GM10248 (cell line): Measurements from ENCODE around the gene BPIFB1.

ENCODE experiments used
- CTCF ChIA-PET: fragments of 300-600 bp; sonication (Branson Sonifier 250); formaldehyde crosslinking; extraction: SDS; loops from one replicate; lab custom pipeline; 2021; ENCODE audit warnings: antibody characterized with exemption; lab: Yijun Ruan, JAX
- POLR2A ChIA-PET: fragments of 350-650 bp; sonication (Branson Sonifier 250); formaldehyde crosslinking; extraction: SDS; loops from one replicate; lab custom pipeline; 2020; ENCODE audit warnings: antibody characterized with exemption; lab: Yijun Ruan, JAX
- DNase-seq: peaks from one replicate; pipeline ENCODE4 v3.0.0; 2012; ENCODE audit errors: extremely low spot score
- TF ChIP-seq, protein P1 (sequence below): IDR thresholded peaks from 2 replicates; pipeline ENCODE4 v1.5.1; 2012; ENCODE audit warnings: mild to moderate bottlenecking, low read depth; ENCODE audit errors: extremely low read depth, missing control alignments, control extremely low read depth

Gene BPIFB1

DNA sequence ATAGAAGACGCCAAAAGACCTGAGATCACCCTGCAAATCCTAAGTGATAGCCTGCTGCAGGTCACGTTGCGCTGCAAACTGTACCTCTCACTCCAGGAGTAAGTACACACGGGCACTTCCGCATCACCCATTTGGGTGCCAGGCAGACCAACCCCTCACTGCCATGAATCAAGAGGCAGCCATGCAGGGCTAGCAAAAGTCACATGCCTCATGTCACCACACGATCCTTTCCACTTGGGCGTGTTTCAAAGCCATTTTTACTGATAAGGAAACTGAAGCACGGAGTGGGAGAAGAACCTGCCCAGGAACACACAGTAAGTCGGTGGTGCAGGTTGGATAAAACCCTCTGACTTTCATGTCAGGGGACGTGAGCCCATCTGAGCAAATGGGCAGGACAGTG lies 37.0 kb downstream of the BPIFB1 start:
- TF ChIP-seq, protein P1, sequence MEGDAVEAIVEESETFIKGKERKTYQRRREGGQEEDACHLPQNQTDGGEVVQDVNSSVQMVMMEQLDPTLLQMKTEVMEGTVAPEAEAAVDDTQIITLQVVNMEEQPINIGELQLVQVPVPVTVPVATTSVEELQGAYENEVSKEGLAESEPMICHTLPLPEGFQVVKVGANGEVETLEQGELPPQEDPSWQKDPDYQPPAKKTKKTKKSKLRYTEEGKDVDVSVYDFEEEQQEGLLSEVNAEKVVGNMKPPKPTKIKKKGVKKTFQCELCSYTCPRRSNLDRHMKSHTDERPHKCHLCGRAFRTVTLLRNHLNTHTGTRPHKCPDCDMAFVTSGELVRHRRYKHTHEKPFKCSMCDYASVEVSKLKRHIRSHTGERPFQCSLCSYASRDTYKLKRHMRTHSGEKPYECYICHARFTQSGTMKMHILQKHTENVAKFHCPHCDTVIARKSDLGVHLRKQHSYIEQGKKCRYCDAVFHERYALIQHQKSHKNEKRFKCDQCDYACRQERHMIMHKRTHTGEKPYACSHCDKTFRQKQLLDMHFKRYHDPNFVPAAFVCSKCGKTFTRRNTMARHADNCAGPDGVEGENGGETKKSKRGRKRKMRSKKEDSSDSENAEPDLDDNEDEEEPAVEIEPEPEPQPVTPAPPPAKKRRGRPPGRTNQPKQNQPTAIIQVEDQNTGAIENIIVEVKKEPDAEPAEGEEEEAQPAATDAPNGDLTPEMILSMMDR: no peak
- CTCF ChIA-PET: interaction anchor here (1.1 kb wide), 1 partner anchor 13 kb away, joined by 3 read pairs; no protein-coding TSS in a partner anchor
- POLR2A ChIA-PET: no interaction called here
- no peak for DNase-seq

DNA sequence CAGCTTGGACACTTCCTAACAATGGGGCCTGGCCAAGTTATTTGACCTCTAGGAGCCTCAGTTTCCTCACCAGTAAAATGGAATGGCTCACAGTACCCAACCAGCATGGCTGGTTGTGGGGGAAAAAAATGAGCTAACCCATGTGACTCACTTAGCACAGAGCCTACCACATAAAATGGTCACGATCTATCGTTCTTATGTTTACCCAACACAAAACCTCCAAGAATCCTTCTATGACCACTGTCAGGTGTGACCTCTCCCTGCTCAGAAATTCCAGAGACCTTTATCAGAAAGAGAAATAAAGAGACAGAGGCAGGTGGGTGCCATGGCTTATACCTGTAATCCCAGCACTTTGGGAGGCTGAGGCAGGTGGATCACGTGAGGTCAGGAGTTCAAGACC lies 39.4 kb downstream of the BPIFB1 start:
- POLR2A ChIA-PET: no interaction called here
- CTCF ChIA-PET: no interaction called here
- TF ChIP-seq, protein P1: no peak
- DNase-seq: no peak

DNA sequence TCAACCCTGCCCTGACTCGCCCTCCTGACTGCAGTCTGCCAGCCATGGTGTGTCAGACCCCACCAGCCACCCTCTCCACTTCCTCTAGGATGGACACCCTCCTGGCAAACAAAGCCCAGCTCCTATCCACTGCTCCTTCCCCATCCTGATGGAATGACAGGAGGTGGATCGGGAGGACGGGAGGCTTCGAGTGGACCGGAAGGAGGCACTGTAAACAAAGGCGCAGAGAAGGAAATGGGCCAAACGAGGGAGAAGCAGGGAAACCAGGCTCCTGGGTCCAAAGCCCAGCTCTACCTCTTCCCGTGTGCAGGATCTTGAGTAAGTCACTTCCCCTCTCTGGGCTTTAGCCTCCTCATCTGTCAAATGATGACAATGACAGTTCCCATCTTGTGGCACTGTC lies 40.2 kb downstream of the BPIFB1 start:
- POLR2A ChIA-PET: no interaction called here
- CTCF ChIA-PET: interaction anchor here (2.5 kb wide), 1 partner anchor 23 kb away, joined by 8 read pairs; no protein-coding TSS in a partner anchor
- TF ChIP-seq, protein P1: no peak
- no peak for DNase-seq

DNA sequence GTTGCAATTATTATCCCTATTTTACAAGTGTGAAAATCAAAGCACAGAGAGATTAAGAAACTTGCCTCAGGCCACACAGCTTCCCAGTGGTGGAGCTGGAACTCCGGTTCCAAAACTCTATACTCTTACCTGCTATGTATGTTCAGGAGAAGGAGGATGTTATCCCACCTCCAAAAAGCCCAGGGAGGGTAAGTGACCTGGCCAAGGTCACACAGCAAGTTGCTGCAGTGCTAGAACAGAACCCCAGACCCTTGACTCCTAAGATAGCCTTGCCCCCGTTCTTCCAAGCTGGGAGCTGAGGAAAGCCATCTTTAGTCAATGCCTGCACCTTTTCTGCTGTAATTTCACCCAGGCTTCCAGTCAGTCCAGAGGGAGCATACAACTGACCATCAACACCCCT lies 42.3 kb downstream of the BPIFB1 start:
- ChIA-PET POLR2A (no interaction called here), CTCF (interaction anchor here (2.5 kb wide), 1 partner anchor 26 kb away, joined by 8 read pairs; no protein-coding TSS in a partner anchor)
- no peak for DNase-seq
- TF ChIP-seq, protein P1: no peak

DNA sequence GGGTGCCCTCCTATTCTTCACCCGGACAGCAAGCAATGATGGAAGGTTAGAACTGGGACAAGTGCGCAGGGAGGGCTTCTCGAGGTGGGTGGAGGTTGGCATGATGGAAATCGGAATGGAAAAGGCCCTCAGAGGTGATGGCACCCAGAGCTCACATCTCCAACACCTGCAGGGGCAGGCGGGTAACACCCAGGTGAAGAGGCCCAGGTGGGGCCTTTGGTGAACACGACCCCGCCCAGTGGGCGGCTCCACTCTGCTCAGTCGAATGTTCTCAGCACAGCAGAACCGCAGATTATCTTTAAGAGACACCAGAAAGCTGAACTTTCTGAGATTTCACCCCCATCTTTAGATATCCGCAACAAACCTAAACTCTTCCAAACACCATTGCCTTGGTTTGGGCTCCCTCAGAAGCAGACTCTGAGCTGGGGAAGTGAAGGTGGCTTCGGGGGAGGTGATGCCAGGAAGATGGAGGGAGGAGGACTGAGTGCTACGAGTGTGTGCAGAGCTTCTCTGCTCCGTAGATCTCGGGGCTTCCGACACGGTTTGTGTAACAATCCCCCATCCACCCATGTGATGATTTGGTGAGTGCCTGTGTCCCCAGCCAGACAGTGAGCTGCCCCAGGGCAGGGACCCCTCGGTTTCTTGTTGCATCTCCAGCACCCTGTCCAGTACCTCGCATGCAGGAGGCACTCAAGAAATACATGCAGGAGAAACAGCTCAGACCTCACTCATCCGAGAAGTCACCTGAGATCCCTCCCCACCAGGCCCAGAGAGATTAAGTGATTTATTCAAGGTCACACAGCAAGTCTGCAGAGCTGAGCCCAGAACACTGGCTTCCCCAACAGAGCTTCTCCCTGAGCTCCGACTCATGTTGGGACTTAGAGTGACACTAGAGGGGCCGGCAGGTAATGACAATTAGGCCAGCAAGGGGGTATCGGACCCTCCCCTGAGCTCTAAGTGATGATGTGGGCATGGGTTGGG lies 45.4 kb downstream of the BPIFB1 start:
- DNase-seq: no peak
- ChIA-PET CTCF (interaction anchor here (1.3 kb wide), 1 partner anchor 29 kb away, joined by 4 read pairs; no protein-coding TSS in a partner anchor), POLR2A (no interaction called here)
- TF ChIP-seq, protein P1: no peak

DNA sequence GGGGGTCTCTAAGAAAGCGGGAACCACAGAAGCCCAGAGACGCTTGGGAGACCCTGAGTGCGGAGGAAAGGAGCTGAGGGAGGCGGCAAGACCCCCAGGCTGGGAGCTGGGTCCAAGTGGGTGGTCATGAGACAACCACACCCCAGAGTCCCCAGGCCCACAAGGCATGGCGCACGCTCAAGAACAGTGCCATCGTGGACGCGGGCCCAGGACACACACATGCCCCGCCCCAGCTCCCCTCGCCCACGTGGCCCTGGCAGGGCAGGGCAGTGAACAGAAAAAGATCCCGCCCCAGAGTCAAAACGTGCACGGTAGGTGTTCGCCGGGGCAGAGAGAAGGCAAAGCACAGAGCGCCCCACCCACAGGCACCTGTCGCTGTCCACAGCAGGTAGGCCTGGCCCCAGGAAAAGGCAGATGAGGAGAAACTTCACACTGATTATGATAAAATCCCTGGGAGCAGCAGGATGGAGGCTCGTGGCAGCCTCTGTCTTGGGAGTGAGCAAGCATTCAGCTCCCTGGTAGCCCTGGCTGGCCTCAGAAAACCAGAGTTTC lies 50.0 kb downstream of the BPIFB1 start:
- DNase-seq: no peak
- ChIA-PET POLR2A (no interaction called here), CTCF (interaction anchor here (0.6 kb wide), 1 partner anchor 12 kb away, joined by 3 read pairs; no protein-coding TSS in a partner anchor)
- TF ChIP-seq, protein P1: no peak
